Measurements from ENCODE around the gene PLPP4.
A peak's percentile ranks its signal among the peaks of the same experiment; 100 is the strongest.

The PLPP4 gene

DNA sequence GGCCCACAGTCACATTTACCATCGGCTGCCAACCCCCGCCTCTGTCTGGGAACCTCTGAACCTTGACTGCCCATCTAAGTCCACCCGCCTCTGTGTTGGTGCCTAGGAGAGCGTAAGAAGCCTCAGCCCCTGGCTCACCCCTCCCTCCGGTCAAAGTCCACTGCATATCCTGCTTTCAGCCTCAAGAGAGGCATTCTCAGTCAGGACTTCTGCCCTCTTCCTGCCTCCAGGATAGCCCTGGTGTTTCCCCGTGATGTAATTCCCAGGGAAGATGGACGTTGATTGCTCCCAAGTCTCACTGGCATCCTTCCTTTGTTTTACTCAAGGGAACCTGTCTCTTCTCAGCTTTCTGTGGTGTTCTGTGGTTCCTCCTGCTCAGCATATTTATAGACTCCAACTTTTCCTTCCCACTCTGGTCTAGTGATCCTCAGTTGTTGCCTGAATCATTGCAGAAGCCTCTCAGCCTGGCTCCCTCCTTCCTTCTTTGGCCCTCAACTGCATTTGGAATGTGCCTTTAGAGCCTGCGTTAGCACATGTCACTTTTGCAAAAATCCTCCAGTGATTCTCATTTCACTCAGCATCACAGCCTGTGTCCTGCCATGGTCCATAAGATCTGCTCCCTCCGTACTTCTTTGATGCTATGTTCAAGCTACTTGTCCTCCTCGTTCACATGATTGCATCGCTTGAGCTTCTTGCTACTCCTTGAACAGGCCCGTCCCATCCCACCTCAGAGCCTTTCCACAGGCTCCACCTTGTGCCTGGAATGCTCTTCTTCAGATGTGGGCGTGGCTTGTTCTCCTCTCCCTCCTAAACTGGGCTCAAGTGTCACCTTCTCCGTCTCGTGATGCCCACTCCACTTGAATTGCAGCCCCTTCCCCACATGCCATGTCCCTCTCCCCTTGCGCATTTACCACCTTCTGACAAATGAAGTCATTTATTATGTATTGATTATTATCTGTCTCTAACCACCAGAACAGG is 124.2 kb downstream of the PLPP4 start:
- DNase-seq = no peak

GRCh38 chr10:120582753-120583152 is 125.7 kb downstream of the PLPP4 start:
- DNase-seq = no peak

DNA sequence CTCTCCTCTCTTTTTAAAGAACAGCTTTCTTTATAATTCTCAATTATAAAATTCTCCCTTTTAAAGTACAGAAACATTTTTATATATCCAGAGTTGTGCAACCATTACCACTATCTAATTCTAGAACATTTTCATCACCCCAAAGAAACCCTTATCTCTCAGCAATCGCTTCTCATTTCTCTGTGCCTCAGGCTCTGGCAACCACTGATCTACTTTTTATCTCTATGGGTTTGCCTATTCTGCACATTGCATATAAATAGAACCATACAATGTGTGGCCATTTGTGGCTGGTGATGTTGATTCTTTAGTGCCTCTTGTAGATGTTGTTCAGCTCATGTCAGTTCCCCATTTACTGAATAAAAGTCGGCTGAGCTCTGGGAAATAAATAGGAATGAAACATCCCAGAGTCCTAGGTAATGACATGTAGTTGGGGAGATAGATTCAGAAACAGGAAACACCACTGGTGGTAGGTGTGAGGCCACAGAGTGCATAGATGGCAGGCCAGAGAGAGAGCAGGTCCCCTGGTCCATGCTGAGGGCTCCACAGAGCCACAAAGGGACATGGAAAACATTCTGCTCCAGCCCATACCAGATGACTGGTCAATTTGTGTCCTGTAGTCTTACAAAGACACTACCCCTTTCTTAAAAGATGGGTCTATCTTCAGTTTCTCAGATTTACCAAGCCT is 126.5 kb downstream of the PLPP4 start:
- no peak for DNase-seq

GRCh38 chr10:120584786-120585185 is 127.8 kb downstream of the PLPP4 start:
- DNase-seq = no peak

GRCh38 chr10:120586471-120586872 is 129.4 kb downstream of the PLPP4 start:
- no peak for DNase-seq

DNA sequence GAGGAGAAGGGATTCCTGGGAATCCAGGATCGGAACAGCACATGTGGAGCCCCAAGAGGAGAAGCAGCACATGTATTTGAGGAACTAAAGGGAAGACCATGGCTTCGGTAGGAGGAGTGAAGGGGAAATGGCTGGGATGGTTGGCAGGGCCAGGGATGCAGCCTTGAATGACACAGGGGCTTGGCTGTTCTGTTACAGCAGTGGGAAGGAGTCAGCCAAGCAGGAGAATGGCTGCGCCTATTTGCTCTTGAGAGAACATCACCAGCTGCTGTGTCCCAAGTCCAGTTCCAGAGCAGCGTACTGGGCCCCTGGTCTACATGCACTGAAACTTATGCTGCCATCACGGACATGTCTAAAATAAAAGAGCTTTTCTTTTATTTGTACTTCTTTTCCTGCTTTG is 130.0 kb downstream of the PLPP4 start:
- DNase-seq = no peak

- no peak for DNase-seq
Measured at GRCh38 chr10:120588311-120588710, 131.3 kb downstream of the PLPP4 start.

DNA sequence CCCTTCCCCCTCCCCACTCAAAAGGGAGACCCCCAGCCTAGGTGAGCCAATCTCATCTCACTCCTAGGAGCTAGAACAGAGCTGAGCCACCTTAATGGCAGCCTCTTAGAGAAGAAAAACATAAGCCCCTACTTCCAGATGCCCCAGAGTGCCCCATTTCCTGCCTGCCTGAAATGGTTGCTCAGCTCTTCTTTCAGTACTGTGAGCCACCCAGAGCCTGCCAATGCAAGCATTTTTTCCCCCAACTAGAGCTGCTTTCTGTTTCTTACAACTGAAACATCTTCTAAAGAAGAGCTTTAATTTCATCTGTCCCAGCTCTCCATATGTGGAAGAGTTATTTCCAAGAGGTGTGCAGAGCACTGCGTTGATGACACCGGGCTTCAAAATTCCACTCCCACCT is 136.7 kb downstream of the PLPP4 start:
- no peak for DNase-seq

DNA sequence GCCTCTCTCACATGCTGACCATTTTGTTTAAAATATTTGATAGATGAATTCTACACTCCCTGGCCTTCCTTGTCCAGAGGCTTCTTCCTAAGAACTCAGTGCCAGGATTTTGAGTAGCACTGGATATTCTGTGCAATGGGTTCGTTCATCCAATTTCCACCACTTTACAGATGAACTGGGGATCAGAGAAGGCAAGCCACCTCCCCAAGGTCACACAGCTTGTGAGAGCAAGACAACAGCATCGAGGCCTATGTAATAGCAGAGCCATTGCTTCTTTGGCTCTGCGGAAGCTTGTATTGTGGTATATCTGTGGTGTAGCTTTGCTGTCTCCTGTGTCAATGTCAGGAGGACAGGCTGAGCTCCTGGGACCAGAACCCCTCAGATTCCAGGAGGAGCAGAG is 140.9 kb downstream of the PLPP4 start:
- DNase-seq = no peak

DNA sequence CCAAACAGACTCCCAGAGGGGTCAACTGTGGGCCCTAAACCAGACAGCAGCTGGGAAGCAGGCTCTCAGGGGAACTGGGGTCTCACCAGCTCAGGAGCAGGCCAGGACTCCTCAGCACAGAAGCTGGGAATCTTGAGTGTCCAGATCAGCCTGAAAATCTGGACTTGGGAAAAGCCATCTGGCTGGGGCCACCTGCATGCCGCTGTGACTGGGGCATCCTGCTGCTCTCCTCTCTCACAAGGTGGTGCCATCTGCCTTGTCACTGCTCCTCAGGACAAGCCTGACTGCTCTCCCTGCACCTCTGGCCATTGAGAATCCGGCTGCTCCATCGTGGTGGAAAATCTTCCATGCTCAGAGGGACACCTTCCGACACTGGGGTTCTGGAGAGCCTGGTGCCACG is 141.4 kb downstream of the PLPP4 start:
- peak; percentile 68 to 90 for DNase-seq

- DNase-seq = no peak
Measured at GRCh38 chr10:120599200-120599724, 142.2 kb downstream of the PLPP4 start.

DNA sequence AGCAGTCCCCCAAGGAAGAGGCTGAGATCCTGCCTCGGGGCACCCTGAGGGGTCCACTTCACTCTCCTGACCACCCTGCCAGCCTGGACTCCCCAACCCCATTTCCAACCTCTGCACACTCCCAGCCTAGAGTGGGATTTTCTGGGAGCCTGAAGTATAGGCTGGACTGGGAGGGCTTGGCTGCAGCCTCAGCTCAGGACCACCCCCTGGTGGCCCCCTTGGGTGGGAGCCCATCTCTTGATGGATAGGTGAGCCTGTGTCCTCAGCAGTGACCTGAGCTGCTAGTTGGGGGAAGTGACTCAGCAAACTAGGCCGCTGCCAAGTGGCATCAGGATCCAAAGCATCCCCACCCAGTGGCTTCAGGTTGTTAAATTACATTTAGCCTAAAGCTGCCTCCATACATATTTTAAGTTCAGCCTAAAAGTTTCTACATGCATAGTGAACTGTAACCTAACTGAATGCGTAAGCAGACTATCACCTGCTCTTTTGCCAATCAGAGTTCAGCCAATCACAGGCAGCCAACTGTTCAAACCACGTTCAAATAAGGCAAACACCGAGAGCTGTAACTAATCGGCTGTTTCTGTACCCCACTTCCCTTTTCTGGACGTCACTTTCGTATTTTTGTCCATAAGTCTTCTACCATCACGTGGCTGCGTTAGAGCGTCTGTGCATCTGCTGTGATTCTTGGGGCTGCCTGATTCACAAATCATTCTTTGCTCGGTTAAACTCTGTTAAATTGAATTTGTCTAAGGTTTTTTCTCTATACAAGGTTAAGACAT is 144.0 kb downstream of the PLPP4 start:
- no peak for DNase-seq

GRCh38 chr10:120601999-120602398 is 145.0 kb downstream of the PLPP4 start:
- DNase-seq = no peak

DNA sequence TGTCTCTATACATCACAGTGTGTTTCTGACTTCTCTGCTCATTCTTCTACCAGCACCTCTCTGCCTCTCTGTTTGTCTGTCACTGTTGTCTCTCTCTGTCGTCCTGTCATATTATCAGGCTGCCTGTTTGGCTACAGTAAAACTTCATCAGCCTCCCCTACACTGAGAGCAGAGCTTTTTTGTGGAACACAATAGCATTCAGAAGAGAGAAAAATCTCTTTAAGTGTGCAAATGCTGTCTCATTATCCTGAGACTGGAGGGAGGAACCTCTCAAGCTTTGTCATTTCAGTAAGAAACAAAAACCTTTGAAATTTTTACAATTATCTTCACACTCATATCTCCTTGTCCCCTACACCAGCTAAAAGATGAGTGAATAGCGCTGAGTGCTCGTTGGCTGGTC is 148.4 kb downstream of the PLPP4 start:
- DNase-seq = no peak

DNA sequence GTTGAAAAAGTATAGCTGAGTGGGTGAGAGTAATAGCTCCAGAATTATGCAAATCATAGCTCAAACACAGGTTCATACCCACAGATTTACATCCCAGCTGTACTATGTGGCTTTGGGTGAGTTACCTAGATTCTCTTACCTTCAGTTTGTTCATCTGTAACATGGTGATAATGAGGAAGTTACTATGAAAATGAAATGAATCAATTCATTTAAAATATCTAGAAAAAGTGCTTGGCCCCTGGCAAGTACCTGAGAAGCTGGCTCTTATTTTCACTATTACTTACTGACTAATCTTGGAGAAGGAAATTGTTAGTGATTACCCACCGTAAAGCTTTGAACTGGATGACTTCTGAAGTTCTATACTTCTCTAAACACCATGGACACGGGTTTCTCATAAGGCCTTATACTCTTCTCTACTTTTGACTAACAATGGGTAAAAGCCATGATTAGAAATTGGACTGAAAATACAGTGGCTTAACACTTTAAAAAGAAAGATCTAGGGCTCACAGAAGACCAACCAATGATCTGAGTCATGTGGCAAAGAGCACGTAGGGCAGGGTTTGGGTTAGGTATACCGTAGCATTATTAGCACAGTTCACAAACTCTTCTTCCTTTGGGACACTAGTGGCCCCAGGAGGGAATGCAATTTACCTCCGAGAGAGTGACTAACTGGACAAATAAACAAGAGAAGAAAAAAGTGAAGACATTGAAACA is 149.2 kb downstream of the PLPP4 start:
- DNase-seq = no peak

- DNase-seq = no peak
Measured at GRCh38 chr10:120607016-120607709, 150.1 kb downstream of the PLPP4 start.

GRCh38 chr10:120607710-120608703 is 151.0 kb downstream of the PLPP4 start:
- no peak for DNase-seq

DNA sequence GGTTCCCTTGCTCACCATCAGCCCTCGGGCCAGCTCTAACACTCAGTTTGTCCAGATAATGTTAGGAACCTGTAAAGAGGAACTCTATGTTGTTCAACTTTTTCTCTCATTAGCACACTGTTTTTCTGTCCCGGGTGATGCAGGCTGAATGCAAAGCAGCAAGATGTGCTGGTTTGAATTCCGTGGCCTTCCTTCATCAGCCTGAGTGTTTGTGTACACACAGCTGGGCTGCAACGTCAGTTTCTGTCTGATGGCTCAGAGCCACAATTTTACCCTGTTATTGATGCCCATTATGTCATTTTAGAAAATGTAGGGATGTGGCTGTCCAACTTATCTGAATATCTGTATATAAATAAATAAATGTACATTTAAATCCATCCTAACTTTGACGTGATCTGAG is 152.0 kb downstream of the PLPP4 start:
- no peak for DNase-seq

DNA sequence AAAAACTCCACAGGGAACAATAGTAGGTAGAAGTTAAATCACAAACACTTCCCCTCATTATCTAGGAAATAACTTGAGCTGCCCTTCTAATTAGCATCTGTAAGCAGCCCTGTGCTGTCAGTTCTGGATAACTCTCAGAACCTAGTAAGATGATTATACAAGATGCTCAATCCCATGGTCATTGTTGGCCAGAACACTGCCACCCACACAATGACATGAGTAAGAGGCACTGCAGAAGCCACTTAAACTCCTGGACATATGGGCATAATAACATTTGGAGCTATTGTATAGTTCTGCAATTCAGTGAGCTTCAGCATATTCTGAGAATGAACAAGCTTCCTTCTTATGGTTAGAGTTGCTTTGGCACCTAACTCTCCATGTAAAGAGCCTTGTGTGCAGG is 153.8 kb downstream of the PLPP4 start:
- DNase-seq = no peak

DNA sequence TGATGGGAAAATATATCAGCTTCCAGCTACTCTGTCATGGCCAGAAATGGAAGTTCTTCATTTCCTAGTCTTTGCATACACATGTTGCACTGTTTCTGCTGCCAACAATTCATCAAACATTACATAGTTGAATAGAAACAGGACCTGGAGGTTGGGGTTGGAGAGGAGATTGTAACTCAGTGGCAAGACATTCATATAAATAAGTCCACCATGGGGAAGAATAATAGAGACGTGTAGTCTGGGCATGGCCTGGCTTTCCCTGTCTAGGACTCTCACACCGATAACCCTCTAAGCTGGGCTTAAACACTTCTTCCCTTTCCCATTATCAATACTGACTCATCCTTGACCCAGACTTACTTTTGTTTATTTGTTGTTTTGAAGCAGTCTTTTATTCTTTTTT is 155.7 kb downstream of the PLPP4 start:
- DNase-seq = no peak

GRCh38 chr10:120613180-120613579 is 156.2 kb downstream of the PLPP4 start:
- no peak for DNase-seq
